ENCODE measurements around the gene UBE2E2.

Gene UBE2E2

DNA sequence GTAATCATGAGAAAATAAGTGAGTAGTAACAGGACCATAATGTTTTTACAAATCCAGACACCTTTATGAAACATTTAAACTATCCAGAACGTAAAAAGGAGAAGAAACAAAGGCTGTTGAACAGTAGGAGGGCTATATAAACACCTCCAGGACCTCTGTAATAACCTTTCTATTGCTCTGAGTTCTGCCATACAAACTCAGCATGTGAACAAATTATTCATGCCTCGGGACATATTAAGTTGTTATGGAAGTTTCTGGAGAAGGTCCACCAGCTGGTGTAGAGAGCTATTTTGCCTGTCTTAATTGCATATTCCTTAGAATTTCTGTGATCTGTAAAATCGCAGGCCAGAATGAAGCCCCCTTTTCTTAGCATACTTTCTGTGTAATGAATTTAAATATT, 256.3 kb downstream of the UBE2E2 start:
- no peak for DNase-seq (ENCODE audit: low read depth, low spot score)
- TF ChIP-seq, protein P1, sequence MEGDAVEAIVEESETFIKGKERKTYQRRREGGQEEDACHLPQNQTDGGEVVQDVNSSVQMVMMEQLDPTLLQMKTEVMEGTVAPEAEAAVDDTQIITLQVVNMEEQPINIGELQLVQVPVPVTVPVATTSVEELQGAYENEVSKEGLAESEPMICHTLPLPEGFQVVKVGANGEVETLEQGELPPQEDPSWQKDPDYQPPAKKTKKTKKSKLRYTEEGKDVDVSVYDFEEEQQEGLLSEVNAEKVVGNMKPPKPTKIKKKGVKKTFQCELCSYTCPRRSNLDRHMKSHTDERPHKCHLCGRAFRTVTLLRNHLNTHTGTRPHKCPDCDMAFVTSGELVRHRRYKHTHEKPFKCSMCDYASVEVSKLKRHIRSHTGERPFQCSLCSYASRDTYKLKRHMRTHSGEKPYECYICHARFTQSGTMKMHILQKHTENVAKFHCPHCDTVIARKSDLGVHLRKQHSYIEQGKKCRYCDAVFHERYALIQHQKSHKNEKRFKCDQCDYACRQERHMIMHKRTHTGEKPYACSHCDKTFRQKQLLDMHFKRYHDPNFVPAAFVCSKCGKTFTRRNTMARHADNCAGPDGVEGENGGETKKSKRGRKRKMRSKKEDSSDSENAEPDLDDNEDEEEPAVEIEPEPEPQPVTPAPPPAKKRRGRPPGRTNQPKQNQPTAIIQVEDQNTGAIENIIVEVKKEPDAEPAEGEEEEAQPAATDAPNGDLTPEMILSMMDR (IDR thresholded peaks at IDR 0.05; ENCODE audit: insufficient read depth, low read length, missing control alignments): no peak
- H3K4me3 ChIP-seq (ENCODE audit: low read depth, low read length): no peak overlapping the region
- ChIA-PET POLR2A (interaction anchor here (0.6 kb wide), 1 partner anchor 64 kb away, joined by 4 read pairs; no protein-coding TSS in a partner anchor), CTCF (interaction anchor here (0.5 kb wide), 1 partner anchor 25 kb away, joined by 3 read pairs; no protein-coding TSS in a partner anchor)

DNA sequence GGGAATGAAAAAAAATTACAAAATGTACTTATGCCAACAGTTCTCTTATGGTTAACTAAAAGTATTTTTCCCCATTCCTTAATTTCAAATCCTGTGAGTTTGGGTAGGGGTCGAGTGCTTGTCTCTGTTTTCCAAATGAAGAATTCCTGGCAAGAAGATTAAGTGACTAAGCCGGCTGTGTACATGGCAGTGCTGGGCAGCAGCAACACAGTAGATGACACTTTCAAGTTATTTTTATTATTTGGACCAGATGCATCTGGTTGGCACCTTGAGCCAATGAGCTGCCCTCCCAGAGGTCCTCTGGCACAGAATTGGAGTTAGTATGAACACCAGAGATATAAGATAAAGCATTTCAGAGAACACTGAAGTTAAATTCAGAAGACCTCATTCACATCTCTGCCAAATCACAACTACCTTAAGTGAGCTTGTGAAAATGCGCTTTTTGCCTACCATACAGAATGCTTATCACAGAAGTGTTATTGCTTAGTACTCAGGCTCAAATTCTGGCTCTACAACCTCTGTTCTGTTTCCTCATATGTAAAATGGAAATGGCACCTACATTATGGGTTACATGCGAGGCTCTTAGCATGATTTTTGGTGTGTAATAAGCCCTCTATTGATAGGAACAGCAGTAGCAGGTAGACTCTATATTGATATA, 256.9 kb downstream of the UBE2E2 start:
- H3K4me3 ChIP-seq (ENCODE audit: low read depth, low read length): no peak overlapping the region
- TF ChIP-seq, protein P1 (IDR thresholded peaks at IDR 0.05; ENCODE audit: insufficient read depth, low read length, missing control alignments): no peak
- CTCF ChIA-PET: no interaction called here
- no peak for DNase-seq (ENCODE audit: low read depth, low spot score)
- POLR2A ChIA-PET: interaction anchor here (0.6 kb wide), 1 partner anchor 64 kb away, joined by 4 read pairs; no protein-coding TSS in a partner anchor

DNA sequence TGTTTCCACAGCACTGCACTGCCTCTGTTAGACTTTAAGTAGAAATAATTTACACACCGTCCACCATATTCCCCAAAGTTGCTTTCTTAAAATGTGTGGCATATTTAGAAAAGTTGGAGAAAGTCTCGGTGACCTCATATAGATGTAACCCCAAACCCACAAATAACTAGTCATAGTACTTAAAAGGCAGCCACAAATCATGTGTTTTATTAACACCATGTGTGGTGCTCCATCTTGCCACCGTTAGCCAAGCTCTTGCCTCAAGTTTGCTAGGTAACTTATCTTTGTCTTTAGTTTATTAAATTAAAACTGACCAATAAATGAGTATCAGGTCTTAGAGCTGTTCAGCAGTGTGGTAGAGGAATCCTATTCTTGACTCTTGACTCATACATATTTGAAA, 257.9 kb downstream of the UBE2E2 start:
- TF ChIP-seq, protein P1 (IDR thresholded peaks at IDR 0.05; ENCODE audit: insufficient read depth, low read length, missing control alignments): no peak
- no peak overlapping the region for H3K4me3 ChIP-seq (ENCODE audit: low read depth, low read length)
- no peak for DNase-seq (ENCODE audit: low read depth, low spot score)
- CTCF ChIA-PET: no interaction called here
- POLR2A ChIA-PET: no interaction called here

DNA sequence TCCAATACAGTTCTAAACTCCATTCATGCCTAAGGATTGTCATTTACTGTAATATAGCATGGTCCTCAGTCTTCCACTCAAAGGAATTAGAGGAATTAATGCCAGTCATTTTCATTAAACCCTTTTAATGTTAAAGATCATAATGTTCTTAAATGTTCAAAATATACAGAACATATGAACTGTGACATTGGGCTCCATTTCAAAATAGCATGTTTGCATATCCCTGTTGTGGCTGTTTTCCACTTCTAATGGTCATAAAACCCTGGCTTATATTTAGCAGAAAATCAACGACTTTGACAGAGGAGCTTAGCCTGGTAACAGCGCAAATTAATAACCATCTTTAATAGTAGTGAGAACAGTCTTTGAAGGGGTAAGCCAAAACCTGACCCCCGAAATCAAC, 260.7 kb downstream of the UBE2E2 start:
- TF ChIP-seq, protein P1 (IDR thresholded peaks at IDR 0.05; ENCODE audit: insufficient read depth, low read length, missing control alignments): no peak
- ChIA-PET POLR2A (no interaction called here), CTCF (no interaction called here)
- H3K4me3 ChIP-seq (ENCODE audit: low read depth, low read length): no peak overlapping the region
- DNase-seq (ENCODE audit: low read depth, low spot score): no peak

DNA sequence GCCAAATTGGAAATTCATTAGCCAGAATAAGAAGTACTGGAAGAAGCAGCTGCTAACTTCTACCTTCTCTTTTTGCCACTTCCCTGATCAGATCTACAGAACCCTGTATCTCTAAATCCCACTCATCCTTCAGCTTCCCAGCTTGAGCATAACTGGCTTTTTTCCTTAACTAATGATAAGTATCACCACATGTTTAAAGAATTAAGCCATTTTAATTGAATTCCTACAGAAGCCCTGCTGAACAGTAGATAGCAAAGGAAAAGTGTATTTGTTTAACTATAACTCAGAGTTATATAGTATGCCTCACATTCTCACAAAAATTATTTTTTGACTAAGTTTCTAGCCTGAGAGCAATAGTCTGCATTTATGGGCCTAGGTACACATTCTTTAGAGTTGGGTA, 262.4 kb downstream of the UBE2E2 start:
- no peak for DNase-seq (ENCODE audit: low read depth, low spot score)
- ChIA-PET CTCF (interaction anchor here (0.9 to 1.3 kb wide), 2 partner anchors 9 to 16 kb away, joined by 3 to 4 read pairs; no protein-coding TSS in a partner anchor), POLR2A (no interaction called here)
- TF ChIP-seq, protein P1 (IDR thresholded peaks at IDR 0.05; ENCODE audit: insufficient read depth, low read length, missing control alignments): no peak
- H3K4me3 ChIP-seq (ENCODE audit: low read depth, low read length): no peak overlapping the region

DNA sequence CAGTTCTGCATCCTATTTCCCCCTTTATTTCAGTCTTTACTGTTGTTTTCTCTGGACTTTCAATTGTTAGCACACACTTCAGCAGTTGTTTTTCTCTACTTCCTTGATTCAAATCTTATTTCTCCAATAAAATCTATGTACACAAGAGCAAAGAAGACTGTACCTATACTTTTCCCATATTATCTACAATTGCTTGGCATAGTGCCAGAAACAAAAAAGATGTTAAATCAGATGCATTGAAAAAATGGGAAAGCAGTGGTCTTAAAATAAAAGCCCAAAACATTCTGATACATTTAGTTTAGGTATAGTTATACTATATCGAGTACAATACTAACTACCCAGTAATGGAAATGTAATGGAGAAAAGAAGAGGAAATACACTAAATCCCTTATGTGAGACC, 265.1 kb downstream of the UBE2E2 start:
- TF ChIP-seq, protein P1 (IDR thresholded peaks at IDR 0.05; ENCODE audit: insufficient read depth, low read length, missing control alignments): no peak
- ChIA-PET POLR2A (no interaction called here), CTCF (no interaction called here)
- DNase-seq (ENCODE audit: low read depth, low spot score): no peak
- H3K4me3 ChIP-seq (ENCODE audit: low read depth, low read length): no peak overlapping the region
